Suppressor macrophage treated with lipopolysaccharide for 1 hour (primary cell): ENCODE measurements around the gene TTC28.
A peak's percentile ranks its signal among the peaks of the same experiment; 100 is the strongest.
"Not testable (repeated sequence)": the region's sequence is repeated elsewhere in the genome, so short reads cannot be mapped to it uniquely, and the experiment has no call there.

ENCODE experiments used
- DNase-seq, 3 donors: peaks; one replicate each; pipeline ENCODE4 v3.0.0-alpha.2; 2020 to 2022

The TTC28 gene

DNA sequence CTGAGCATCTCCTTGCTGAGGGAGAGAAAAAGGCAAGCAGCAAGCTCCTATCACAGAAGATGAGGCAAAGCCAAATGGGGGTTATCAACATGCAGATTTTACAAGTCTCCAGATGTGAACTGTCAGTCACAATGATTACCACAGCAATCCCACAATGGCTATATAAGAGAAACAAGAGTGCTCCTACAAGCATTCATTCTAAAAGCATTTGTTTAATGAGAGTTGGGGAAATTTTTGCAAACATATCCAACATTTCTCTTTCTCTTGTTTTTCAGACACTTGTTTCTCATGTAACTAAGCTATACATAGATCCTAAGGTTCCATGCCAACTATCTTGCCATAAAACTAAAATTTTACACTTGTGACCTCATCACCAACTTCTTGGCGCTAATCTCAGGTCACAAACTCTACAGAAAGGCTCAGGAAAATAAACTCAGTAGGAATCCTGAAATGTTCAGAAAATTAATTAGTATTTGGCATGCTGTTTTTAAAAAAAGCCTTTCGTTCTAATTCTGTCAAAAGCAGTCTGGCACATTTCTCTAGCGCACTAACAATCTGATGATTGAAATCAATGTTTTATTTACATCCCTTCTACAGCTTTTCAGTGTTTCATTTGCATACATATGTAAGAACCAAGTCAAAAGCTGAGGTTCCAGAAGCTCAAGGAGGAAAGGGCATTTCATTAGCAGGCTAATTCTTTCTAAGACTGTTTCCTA lies 199.5 kb downstream of the TTC28 start:
- DNase-seq, result no peak

DNA sequence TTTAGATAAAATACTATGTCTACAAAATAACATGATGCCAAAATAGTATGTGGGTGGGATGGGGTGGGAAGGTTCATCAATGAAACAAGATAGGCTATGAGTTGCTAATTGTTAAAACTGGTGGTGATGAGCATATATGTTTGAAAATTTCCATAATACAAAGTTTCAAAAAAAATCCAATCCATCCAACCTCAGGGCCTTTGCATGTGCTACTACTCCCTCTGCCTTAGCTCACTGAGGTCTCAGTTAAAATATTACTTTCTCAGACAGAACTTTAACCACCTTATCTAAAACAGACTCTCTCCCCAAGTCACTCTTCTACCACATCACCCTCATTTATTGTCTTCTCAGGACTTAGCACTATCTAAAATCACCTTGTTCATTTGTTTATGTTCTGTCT lies 201.1 kb downstream of the TTC28 start:
- DNase-seq, result no peak

DNA sequence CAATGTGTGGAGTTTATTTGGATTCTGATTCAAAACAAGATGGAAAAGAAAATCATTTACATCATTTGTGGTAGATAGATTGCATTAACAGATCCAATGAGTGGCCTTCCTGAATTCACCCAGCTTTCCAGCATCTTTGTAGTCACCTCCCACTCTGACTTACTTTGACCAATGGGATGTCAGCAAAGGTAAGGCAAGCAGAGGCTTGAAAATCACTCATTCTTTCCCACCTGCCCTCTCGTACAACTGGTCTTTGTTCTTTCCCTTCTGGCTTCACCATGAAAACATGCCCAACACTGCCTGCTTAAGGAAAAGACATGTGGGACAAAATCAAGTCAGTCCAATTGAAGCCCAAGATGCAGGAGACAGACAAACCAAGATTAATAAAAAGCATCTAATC lies 202.1 kb downstream of the TTC28 start:
- no peak for DNase-seq

DNA sequence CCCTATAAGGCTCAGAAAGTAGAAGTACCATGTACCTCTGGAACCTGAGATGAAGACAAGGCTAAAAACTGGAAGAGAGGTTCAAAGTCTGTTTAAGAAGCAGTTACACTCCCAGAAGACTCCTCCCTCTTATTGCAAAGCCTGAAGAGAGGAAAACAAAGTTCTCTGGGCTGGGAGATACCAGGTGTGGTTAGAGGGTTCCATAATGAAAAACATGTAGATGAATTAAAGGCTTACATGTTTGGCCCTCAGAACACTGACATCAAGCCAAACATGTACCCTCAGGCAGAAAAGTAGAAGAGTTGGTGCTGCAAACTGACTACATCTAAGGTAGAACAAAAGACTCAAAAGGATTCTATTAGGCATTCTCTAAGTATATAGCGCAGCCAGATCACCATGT lies 205.3 kb downstream of the TTC28 start:
- no peak for DNase-seq

DNA sequence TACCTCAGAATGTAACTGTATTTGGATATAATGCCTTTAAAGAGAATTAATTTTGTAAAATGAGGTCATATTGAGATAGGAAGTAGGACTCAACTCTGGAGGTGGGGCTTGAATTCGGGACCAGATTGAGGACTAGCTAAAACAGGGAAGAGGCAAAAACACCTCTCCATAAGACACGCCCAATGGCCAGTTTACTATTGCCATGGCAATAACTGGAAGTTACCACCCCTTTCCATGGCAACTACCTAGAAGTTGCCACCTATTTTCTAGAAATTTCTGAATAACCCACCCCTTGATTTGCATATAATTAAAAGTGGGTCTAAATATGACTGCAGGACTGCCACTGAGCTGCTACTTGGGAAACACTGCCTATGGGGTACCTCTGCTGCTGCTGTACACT lies 206.4 kb downstream of the TTC28 start:
- no peak for DNase-seq

DNA sequence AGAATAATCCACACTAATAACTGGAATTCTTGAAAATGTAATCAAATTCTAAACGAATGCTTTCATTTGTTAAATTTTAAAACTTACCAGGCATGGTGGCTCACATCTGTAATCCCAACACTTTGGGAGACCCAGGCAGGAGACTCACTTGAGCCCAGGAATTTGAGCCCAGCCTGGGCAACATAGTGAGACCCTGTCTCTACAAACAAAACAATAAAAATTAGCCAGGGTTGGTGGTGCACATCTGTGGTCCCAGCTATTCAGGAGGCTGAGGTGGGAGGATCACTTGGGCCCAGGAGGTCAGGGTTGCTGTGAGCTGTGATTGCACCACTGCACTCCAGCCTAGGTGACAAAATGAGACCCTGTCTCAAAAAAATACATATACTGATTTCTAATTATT lies 212.6 kb downstream of the TTC28 start:
- not testable (repeated sequence) for DNase-seq

DNA sequence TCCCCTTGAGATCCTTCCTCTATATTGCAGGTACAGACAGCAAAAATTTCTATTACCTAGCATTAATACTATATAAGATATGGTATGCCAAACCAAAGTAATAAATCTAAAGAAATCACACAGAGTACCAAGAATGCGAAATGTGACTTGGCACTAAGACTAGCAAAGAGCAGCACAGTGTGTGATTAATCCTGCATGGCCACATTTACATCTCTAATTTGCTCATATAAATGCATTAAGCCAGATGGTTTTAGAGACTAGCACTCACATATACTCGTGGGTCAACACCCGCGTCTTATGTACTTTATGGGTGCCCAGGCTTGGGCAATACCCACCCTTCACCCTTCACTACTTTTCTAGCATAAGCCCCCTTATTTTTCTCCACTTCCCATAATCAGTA lies 213.2 kb downstream of the TTC28 start:
- DNase-seq, result no peak

DNA sequence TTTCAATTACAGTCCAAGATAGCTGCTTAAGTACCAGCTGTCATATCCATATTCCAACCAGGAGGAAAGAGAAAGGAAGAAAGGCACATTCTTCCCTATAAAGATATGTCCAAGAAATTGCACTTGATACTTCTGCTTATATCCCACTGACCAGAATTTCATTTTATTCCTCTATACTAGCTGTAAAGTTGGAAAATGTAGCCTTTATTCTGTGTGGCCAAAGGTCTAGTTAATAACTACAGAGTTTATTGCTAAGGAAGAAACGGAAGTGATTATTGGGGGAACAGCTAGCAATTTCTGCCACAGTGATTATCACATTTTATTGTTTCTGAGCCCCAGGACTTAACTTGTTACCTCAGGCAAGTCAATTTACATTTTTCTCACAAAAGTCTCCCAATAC lies 213.8 kb downstream of the TTC28 start:
- DNase-seq, result no peak

DNA sequence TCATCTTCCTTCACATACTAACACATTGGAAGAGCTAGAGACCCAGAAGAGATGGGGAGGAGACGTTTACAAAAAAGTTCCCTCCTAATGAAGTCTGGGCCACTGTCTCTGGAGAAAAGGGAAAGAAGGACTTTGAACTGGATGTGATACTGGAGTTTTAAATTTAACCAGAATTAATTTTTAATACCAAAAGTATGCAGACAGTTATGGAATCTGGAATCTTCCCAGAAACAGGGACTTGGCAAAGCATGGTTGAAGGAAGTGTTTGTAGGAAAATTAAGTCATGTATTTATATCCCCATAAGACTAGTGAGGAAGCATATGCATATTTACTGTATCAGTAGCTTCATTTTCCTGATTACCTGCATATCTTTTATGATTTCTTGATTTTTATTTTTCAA lies 215.5 kb downstream of the TTC28 start:
- DNase-seq, result no peak

DNA sequence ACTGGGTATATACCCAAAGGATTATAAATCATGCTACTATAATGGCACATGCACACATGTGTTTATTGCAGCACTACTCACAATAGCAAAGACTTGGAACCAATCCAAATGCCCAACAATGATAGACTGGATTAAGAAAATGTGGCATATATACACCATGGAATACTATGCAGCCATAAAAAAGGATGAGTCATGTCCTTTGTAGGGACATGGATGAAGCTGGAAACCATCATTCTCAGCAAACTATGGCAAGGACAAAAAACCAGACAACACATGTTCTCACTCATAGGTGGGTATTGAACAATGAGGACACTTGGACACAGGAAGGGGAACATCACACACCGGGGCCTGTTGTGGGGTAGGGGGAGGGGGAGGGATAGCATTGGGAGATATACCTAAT lies 216.2 kb downstream of the TTC28 start:
- DNase-seq, result not testable (repeated sequence)

DNA sequence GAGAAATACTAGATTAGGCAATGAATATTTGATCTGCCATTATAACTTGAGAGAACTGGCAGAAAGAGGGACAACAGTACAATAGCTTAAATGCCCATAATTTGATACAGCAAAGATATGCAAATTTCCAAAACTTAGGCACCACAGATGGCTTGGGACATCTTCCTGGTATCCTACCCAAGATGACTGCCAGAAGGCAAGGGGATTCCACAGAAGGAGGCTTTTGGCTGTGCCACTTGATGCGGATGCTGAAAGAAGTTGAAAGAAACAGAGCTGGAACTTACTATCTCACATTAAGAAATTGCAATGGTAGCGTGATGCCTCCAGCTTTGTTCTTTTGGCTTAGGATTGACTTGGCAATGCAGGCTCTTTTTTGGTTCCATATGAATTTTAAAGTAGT lies 216.7 kb downstream of the TTC28 start:
- no peak for DNase-seq

DNA sequence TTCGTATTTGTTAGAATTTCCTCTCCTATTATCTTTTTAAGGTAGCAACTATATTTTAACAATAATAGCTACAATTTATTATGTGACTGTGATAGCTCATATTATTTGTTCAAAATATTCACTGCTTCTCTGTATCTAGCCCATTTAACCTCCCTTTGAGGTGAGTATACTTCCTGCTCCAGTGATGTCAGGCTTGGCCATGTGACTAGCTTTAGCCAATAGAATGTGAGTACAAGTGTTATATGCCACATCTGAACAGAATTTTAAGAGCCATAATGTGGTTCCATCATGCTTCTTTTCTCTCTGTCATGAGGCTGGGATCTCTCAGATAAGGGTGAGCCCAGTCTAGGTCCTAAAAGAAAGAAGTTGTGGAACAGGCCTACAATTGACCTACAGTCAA lies 217.6 kb downstream of the TTC28 start:
- no peak for DNase-seq

DNA sequence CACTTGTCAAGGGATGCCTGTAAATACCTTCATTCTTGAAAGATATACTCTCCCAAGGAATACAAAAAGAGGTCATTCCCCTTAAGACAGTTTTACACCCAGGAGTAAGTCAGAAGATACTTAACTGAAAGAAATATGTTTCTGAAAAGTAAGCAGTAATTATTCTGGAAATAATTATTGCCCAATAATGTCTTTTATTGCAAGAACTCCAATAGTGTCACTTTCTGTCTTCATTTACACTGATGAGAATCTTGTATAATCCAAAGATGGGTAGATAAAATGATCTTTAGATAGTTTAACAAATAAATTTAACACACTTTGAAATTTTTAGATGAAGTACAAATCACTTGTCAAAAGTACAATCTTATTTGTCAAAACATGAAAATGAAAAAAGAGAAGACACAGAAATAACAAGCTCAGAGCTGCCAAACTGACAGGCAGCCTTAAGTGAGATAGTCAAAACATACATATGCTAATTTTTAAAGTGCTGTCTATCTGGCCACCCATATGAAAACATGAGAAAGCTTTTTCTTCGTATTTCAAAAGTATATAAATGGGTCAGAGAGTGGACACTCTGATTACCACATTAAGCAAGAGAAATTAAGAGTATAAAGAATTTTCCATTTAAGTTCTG lies 225.1 kb downstream of the TTC28 start:
- no peak for DNase-seq

DNA sequence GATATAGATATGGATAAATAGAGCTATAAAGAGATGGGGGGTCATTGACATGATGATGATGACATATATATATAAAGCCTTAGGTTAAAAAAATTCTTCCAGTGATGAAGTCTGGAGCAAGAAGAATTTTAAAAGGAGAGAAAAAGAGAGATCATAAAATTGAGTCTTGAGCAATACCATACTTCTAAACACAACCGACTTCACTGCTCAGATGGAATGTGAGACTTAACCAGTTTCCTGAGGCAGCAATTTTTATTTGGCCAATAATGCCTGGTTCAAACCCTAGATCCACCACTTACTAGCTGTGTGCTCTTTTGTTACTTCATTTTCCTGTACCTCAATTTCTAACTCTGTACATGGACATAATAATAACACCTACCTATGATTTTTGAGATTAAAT lies 229.5 kb downstream of the TTC28 start:
- DNase-seq, result no peak

DNA sequence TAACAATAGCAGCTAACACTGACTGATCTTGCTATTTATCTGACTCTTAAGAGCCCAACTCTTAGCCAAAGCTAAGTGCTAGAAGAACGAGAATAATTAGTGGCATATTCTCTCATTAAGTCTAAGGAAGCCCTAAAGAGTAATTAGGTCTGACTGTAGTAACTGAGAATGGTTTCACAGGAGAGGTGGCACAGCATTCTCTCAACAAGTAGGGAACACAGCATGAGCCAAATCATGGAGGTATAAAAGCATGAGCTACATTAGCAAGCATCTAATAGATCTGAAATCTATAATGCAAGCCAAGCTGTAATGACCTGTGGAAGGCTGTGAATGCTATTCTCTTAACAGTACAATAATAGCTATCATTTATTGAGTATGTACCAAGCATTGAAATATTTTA lies 230.6 kb downstream of the TTC28 start:
- no peak for DNase-seq

DNA sequence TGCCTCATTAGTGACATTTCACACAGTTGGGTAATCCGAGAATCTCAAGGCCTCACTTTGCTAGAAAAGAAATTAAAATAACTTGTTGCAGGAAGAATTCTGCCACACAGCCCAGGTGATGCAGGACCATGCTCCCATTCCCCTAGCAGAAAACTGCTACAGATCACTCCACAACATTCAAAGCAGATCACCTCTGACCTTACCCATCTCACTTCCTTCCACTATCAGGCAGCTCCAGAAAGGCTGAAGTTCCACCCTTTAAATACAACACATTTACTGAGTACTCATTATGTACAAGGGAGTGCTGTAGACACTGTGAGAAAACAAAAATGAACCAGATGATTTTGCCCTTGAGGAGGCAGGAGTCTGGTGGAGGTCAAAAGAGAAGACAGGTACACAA lies 231.0 kb downstream of the TTC28 start:
- no peak for DNase-seq

DNA sequence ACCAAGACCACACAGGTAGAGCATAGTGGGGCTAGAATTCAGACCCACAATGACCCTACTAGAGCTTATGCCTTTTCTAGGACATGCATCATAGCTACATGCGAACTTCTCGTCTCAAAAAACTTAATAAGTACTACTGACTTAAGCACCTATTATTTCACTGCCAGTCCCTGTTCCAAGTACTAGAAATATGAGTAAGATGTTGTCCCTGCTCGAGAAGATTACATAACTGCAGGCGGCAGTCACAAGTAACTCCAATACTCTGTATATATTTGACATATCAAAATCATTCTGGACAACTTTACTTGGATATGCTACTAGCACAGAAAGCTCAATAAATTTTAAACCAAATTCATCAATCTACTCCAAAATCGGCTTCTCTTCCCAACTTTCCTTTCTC lies 235.0 kb downstream of the TTC28 start:
- DNase-seq, result no peak

DNA sequence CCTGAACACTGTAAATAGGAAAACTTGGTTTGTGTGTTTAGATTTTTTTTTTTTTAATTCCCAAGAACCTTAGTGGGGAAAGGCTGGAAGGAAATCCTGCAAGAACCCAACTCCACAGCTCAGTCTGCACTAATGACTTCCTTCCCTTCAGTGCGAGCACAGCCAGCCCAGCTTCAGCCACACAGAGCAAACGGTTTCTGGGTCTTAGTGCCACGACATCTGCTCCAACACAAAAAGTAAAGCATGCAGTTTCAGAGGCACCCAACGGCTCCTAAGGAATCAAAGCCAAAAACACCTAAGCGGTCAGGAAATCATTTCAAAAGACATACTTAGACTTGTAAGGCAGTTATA lies 236.1 kb downstream of the TTC28 start:
- DNase-seq, result peak; percentile 30 to 46 (median 33)

DNA sequence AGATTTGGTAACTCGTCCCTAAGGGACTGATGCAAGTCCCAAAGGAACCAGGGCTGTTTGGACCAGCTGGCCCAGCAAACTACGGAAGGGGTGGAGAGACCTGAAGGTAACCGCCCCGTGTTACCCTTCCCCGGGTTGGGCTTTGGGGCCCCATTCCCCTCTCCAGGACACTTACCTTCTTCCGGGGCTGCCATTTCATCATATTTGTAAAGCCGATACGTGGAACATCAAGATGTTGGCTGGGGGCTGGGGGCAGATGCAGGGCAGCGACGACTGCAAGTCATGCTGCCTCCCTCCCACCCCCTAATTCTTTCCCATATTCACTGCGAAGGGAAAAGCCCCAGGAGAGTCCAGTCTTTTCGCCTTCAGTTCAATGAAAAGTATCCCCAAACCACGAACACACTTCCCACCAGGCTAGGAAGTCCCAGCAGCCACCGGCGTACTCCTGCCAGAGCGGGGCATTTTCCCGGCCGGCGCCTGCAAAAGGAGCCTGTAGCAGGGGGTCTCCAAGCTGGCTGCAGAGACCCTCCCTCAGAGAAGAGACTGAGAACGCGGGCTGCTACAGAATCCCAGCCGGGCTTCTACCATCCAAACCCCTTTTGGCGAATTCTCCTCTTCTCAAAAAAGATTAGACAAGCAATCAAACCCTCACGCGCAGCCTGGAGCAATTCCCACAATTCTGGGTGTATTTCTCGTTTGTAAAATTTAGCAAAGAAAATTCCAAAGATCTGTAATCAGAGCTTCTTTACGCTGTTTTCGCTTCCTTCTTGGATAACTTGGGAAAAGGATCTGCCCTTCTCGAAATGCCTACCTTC lies 236.7 kb downstream of the TTC28 start:
- peak; percentile 17 to 30 (median 21) for DNase-seq

DNA sequence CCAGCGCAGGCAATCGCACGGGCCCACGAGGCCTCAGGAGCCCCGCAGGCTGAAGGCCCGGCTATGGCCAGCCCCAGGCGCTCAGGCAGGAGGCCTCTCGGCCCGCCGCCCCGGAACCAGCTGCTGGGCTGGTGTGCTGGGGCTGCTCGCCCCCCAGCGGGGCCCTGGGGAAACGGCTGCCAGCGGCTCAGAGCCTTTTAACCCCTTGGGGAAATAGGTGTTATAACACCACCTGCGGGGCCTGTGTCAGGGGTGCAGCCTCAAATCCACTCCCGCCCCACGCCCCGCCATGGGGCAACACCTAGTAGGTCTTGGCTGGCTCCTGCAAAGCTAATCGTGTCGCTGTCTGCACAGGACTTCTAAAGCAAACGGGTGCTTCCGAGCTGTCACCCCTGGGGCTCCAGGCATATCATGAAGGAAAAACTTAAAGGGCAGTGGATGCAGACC lies 237.4 kb downstream of the TTC28 start:
- peak; percentile 72 to 90 (median 73) for DNase-seq

DNA sequence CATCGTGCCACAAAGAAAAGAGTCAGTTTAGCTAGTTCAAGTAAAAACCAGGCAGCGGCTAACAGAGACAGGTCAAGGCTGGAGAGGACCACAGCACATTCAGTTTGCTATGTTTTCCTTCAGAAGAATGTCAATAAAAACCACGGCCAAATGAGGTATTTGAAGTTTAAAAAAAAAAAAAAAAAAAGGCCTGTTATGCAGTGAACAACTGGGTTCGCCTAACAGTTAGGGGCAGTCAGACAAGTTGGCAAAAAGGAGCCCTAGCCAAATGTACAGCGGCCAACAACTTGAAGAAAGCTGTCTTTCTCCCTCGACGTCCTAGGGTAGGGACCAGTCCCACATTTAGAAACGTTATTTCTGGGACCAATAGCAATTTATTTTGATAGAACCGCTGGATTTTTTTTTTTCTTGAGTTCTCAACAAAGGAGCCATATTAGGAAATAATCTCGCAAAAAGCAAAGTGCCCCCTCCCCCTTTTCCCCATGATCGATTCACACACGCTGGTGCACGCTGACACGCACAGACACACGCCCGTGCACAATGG lies 237.8 kb downstream of the TTC28 start:
- no peak for DNase-seq

DNA sequence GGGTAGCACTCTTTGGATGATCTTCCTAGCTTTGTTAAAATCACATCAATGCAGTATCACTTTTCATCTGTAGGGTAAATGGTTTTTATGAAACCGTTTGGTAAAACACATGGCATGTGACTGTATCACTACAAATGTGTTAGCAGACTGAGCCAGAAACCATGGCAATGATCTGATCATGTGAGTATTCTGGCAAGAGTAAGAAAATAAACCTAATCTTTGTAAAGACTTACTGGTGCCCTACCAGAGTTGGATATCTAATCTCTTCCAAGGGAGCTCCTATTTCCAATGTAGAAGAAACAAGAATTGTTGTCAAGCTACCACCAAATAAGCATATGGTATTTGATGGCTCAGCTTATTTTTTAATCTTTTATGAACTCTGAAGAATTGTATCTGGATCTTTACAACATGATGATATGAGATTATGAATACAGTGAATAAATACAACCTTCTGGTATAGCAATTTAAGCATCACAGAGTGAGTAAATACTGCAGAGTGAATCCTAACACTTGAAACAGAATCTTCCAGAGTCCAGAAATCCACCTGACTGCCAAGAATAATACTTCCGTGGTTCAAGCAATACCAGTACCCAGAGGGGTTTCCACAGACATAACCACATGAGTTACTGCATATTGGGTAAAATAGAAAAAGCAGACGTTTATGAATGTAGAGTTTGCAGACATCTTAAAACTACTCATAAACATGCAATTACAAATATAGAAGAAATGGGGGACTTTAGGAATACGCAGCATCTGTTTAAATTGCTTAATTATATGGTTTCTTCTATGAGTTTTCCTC lies 238.8 kb downstream of the TTC28 start:
- no peak for DNase-seq

DNA sequence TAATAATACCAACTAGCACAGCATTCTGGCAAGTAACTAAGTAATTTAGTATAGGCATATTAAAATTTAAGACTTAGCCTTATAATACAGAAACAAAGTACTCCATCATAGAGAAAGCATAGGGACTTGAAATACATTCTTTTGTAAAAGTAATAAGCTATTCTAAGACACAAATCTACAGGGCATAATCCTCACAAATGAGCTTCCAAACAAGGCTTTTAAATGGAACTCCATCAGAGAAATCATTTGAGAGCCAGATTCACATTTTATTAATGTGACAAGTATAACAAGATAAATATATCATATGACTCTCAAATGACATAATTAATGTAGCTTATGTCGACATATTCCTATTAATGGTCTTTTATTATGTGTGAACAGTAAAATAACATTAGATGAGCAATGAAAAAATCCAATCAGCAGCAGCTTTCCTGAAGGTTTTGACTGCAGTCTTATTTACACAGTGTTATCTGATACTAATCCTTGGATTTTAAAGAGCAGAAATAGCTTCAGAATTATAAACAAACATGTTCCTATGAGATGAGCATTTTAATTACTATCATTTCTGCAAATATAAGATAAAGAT lies 241.4 kb downstream of the TTC28 start:
- no peak for DNase-seq
